Measurements from ENCODE around the gene TEX14.
"Not testable (repeated sequence)": the region's sequence is repeated elsewhere in the genome, so short reads cannot be mapped to it uniquely, and the experiment has no call there.

TEX14 gene

DNA sequence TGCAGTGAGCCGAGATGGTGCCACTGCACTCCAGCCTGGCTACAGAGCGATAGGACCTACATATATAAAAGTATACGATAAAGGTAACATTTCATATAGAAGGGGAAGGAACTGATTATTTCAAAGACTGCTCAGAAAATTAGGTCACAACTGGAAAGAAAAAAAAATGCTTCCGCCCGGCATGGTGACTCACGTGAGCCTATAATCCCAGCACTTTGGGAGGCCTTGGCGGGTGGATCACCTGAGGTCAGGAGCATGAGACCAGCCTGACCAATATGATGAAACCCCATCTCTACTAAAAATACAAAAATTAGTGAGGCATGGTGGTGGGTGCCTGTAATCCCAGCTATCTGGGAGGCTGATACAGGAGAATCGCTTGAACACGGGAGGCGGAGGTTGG lies 7.8 kb downstream of the TEX14 start:
- TF ChIP-seq, protein P1, sequence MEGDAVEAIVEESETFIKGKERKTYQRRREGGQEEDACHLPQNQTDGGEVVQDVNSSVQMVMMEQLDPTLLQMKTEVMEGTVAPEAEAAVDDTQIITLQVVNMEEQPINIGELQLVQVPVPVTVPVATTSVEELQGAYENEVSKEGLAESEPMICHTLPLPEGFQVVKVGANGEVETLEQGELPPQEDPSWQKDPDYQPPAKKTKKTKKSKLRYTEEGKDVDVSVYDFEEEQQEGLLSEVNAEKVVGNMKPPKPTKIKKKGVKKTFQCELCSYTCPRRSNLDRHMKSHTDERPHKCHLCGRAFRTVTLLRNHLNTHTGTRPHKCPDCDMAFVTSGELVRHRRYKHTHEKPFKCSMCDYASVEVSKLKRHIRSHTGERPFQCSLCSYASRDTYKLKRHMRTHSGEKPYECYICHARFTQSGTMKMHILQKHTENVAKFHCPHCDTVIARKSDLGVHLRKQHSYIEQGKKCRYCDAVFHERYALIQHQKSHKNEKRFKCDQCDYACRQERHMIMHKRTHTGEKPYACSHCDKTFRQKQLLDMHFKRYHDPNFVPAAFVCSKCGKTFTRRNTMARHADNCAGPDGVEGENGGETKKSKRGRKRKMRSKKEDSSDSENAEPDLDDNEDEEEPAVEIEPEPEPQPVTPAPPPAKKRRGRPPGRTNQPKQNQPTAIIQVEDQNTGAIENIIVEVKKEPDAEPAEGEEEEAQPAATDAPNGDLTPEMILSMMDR (IDR thresholded peaks at IDR 0.05; ENCODE audit: low read depth, low read length, missing control alignments), result no peak
- in situ Hi-C loops (cut with HindIII; ENCODE audit: low sequenced_read_pairs), result no loop called here
- H3K4me3 ChIP-seq (ENCODE audit: low read depth, low read length), result no peak overlapping the region
- no peak for DNase-seq (ENCODE audit: low read depth)

DNA sequence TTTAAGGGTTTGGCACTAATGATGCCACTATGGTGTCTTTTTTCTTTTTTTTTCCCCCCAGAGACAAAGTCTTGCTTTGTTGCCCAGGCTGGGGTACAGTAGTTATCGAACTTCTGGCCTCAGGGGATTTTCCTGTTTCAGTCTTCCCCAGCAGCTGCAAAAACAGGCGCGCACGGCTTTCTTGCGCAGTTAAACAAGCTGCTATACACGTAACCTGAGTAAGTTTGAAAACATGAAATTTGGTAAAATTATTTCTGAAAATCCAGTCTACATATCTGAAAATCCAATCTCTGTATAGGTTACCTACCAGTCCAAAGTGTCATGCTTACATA lies 11.8 kb downstream of the TEX14 start:
- in situ Hi-C loops (cut with HindIII; ENCODE audit: low sequenced_read_pairs), result no loop called here
- no peak for DNase-seq (ENCODE audit: low read depth)
- TF ChIP-seq, protein P1 (IDR thresholded peaks at IDR 0.05; ENCODE audit: low read depth, low read length, missing control alignments), result no peak
- H3K4me3 ChIP-seq (ENCODE audit: low read depth, low read length), result no peak overlapping the region

DNA sequence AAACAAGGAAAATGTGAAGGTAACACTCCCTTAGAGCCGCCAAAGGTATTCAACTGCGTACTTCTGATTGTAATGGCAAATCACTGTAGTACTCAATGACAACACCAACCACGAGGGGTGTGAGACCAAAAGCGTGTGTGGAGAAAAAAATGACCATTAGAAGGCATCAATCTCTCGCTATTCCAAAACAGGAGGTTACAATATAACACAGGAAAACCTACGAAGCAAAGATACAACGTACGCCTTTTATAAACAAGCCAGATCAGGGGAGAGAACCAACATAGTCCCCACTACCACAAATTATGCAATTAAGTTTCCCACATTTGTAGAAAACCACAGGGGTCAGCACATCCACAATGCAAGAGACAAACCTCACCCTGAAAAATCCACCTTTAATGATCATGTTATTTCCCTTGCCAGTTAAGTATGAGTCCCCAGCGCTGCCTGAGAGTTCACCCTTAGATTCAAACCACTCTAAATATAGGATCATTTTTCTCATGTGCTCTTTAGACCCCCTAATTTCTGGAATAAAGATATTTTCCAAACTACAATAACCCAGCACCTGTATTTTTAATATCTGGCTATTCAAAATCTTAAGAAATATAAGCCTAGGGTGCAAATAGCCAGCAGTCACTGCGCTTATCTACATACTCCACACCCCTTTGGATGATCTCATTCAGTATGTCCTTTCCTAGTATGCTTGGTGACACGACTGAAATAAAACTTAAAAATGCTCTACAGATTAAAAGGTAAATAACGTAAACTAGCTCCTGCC lies 12.4 kb downstream of the TEX14 start:
- TF ChIP-seq, protein P1 (IDR thresholded peaks at IDR 0.05; ENCODE audit: low read depth, low read length, missing control alignments), result no peak
- DNase-seq (ENCODE audit: low read depth), result no peak
- H3K4me3 ChIP-seq (ENCODE audit: low read depth, low read length), result no peak overlapping the region
- in situ Hi-C loops (cut with HindIII; ENCODE audit: low sequenced_read_pairs), result no loop called here

DNA sequence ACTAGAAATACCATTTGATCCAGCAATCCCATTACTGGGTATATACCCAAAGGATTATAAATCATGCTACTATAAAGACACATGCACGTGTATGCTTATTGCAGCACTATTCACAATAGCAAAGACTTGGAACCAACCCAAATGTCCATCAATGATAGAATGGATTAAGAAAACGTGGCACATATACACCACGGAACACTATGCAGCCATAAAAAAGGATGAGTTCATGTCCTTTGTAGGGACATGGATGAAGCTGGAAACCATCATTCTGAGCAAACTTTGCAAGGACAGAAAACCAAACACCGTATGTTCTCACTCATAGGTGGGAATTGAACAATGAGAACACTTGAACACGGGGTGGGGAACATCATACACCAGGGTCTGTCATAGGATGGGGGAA lies 13.6 kb downstream of the TEX14 start:
- H3K4me3 ChIP-seq (ENCODE audit: low read depth, low read length); DNase-seq (ENCODE audit: low read depth); in situ Hi-C loops (cut with HindIII; ENCODE audit: low sequenced_read_pairs): not testable (repeated sequence)

DNA sequence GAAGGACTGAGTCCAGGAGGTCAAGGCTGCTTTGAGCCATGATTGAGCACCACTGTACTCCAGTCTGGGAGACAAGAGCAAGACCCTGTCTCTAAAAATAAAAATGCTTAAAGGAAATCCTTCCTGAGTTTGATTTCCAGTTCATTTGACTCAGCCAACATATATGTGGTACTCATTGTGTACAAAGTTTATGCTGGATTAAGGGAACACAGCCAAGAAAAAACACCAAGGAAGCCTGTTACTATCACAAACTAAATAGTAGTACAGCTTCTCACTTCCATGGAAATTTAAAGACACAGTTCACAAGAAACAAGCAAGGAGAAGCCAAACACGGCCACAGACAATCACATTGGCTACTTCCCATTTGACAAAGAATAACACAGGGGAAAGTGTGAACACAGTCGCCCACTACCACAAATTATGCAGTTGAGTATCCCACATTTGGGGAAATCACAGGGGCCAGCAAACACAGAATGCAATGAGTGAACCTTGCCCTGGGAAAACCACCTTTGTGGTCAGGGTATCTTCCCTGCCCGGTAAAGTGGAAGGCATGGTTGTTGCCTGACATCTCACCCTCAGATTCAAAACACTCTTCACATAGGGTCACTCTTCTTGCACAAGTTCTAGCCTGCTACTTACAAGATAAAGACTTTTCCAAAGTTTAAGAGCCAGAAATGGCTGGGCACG lies 14.5 kb downstream of the TEX14 start:
- H3K4me3 ChIP-seq (ENCODE audit: low read depth, low read length), result no peak overlapping the region
- in situ Hi-C loops (cut with HindIII; ENCODE audit: low sequenced_read_pairs), result no loop called here
- TF ChIP-seq, protein P1 (IDR thresholded peaks at IDR 0.05; ENCODE audit: low read depth, low read length, missing control alignments), result no peak
- DNase-seq (ENCODE audit: low read depth), result peak; percentile 27

DNA sequence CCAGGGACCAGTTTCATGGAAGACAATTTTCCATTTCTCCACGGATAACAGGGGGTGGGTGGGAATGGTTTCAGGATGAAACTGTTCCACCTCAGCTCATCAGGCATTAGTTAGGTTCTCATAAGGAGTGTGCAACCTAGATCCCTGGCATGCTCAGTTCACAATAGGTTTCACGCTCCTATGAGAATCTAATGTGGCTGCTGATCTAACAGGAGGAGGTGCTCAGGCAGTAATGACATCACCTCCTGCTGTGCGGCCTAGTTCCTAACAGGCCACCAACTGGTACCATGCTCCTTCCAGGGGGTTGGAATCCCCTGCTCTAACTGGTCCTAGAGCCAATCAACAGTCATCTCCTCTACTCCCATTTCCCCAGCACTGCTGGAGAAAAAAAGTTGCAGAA lies 19.9 kb downstream of the TEX14 start:
- in situ Hi-C loops (cut with HindIII; ENCODE audit: low sequenced_read_pairs), result no loop called here
- no peak overlapping the region for H3K4me3 ChIP-seq (ENCODE audit: low read depth, low read length)
- TF ChIP-seq, protein P1 (IDR thresholded peaks at IDR 0.05; ENCODE audit: low read depth, low read length, missing control alignments), result no peak
- DNase-seq (ENCODE audit: low read depth), result no peak

DNA sequence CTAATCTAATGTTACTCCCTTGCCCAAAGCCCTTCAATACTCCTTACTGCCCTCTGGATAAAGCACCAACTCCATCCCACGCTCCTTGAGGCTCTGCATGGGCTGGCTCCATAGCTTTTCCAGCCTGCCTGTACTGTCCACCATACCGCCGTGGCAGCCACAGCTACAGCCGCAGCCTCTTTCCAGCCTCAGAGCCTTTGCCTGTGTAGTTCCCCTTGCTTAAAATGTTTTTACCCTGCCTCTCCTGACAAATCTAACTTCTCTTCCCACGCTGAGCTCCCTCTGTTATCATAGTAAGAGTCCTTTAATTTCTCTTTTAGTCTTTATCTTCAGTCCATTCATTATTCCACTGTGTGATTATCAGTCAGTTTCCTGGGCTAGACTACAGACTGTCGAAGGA lies 22.0 kb downstream of the TEX14 start:
- in situ Hi-C loops (cut with HindIII; ENCODE audit: low sequenced_read_pairs), result no loop called here
- no peak for DNase-seq (ENCODE audit: low read depth)
- TF ChIP-seq, protein P1 (IDR thresholded peaks at IDR 0.05; ENCODE audit: low read depth, low read length, missing control alignments), result no peak
- H3K4me3 ChIP-seq (ENCODE audit: low read depth, low read length), result no peak overlapping the region
